ENCODE data around the gene CNTN1. TPM values are rescaled to one million over a fixed set of nuclear protein-coding genes. Genes with fewer than 3 reads are reported as not detected.

CNTN1 gene
- total RNA-seq, 6 experiments from 2014 or later, result 0.09 to 0.66 (median 0.26) TPM

- DNase-seq (no peak), ATAC-seq (no peak)
- Histone ChIP-seq H3K9me3 (no peaks in the 10 kb centered on the region), H3K4me3 (no peak overlapping the region), H3K36me3 (no peaks in the 10 kb centered on the region), H3K4me1 (no peaks in the 10 kb centered on the region), H3K27ac (no peak overlapping the region), H3K27me3 (no peaks in the 10 kb centered on the region)
- TF ChIP-seq POLR2A (IDR thresholded peaks at IDR 0.05) (no peak), CTCF (IDR thresholded peaks at IDR 0.05) (no peak)
- 56% methylated on average over 3 of the region's 3 CpGs for WGBS (ENCODE audit: insufficient coverage, low coverage, low lambda C conversion rate, missing lambda C conversion rate)
- intact Hi-C loops (cut with DNase I), result no loop called here
These were observed 297.5 kb downstream of the CNTN1 start for GRCh38 chr12:40989785-40990184.

GRCh38 chr12:40992158-40992557 is 299.9 kb downstream of the CNTN1 start:
- H3K4me1 ChIP-seq, result no peaks in the 10 kb centered on the region
- H3K9me3 ChIP-seq, result no peaks in the 10 kb centered on the region
- intact Hi-C loops (cut with DNase I), result no loop called here
- ATAC-seq (no peak), DNase-seq (no peak)
- TF ChIP-seq POLR2A (IDR thresholded peaks at IDR 0.05), result no peak
- 50% methylated on average over 4 of the region's 4 CpGs for WGBS (ENCODE audit: insufficient coverage, low coverage, low lambda C conversion rate, missing lambda C conversion rate)
- no peak overlapping the region for H3K27ac ChIP-seq
- H3K27me3 ChIP-seq, result no peaks in the 10 kb centered on the region
- H3K36me3 ChIP-seq, result no peaks in the 10 kb centered on the region
- H3K4me3 ChIP-seq, result no peak overlapping the region

GRCh38 chr12:40992674-40993073 is 300.4 kb downstream of the CNTN1 start:
- intact Hi-C loops (cut with DNase I), result no loop called here
- DNase-seq, result no peak

GRCh38 chr12:40993158-40993557 is 300.9 kb downstream of the CNTN1 start:
- intact Hi-C loops (cut with DNase I), result no loop called here
- Histone ChIP-seq H3K27me3 (no peaks in the 10 kb centered on the region), H3K4me3 (no peak overlapping the region), H3K36me3 (no peaks in the 10 kb centered on the region), H3K27ac (no peak overlapping the region), H3K9me3 (no peaks in the 10 kb centered on the region), H3K4me1 (no peaks in the 10 kb centered on the region)
- no peak for DNase-seq
- no peak for TF ChIP-seq POLR2A (IDR thresholded peaks at IDR 0.05)
- WGBS (ENCODE audit: insufficient coverage, low coverage, low lambda C conversion rate, missing lambda C conversion rate), result 72% methylated on average over 3 of the region's 3 CpGs
- no peak for ATAC-seq

More at GRCh38 chr12:40992674-40993073, 300.4 kb downstream of the CNTN1 start:
- no peak for ATAC-seq
- no peaks in the 10 kb centered on the region for H3K27me3 ChIP-seq
- H3K36me3 ChIP-seq, result no peaks in the 10 kb centered on the region
- H3K9me3 ChIP-seq, result no peaks in the 10 kb centered on the region
- H3K4me3 ChIP-seq, result no peak overlapping the region
- no peak overlapping the region for H3K27ac ChIP-seq
- 33% methylated on average over 1 of the region's 1 CpG for WGBS (ENCODE audit: insufficient coverage, low coverage, low lambda C conversion rate, missing lambda C conversion rate)
- TF ChIP-seq CTCF (IDR thresholded peaks at IDR 0.05) (no peak), POLR2A (IDR thresholded peaks at IDR 0.05) (no peak)
- H3K4me1 ChIP-seq, result no peaks in the 10 kb centered on the region

- WGBS (ENCODE audit: insufficient coverage, low coverage, low lambda C conversion rate, missing lambda C conversion rate), result 46% methylated on average over 4 of the region's 4 CpGs
- no peaks in the 10 kb centered on the region for H3K9me3 ChIP-seq
- TF ChIP-seq POLR2A (IDR thresholded peaks at IDR 0.05), result no peak
- TF ChIP-seq CTCF (IDR thresholded peaks at IDR 0.05), result no peak
- intact Hi-C loops (cut with DNase I), result no loop called here
- no peak overlapping the region for H3K27ac ChIP-seq
- no peaks in the 10 kb centered on the region for H3K4me1 ChIP-seq
- H3K4me3 ChIP-seq, result no peak overlapping the region
- no peaks in the 10 kb centered on the region for H3K27me3 ChIP-seq
- ATAC-seq, result no peak
- no peaks in the 10 kb centered on the region for H3K36me3 ChIP-seq
- peak in 1 of 3 donors; percentile 28 for DNase-seq
These were observed 303.9 kb downstream of the CNTN1 start for GRCh38 chr12:40996091-40996490.

- no peak for ATAC-seq
- TF ChIP-seq POLR2A (IDR thresholded peaks at IDR 0.05), result no peak
- Histone ChIP-seq H3K4me3 (no peak overlapping the region), H3K36me3 (no peaks in the 10 kb centered on the region), H3K27me3 (no peaks in the 10 kb centered on the region), H3K4me1 (no peaks in the 10 kb centered on the region), H3K9me3 (no peaks in the 10 kb centered on the region), H3K27ac (no peak overlapping the region)
- intact Hi-C loops (cut with DNase I), result no loop called here
- no peak for DNase-seq
- WGBS (ENCODE audit: insufficient coverage, low coverage, low lambda C conversion rate, missing lambda C conversion rate), result 35% methylated on average over 1 of the region's 1 CpG
These were observed 307.0 kb downstream of the CNTN1 start for GRCh38 chr12:40999210-40999609.
